Measurements from ENCODE around the gene RYR1. TPM values are rescaled to one million over a fixed set of nuclear protein-coding genes. Genes with fewer than 3 reads are reported as not detected.

Gene RYR1
- total and polyA plus RNA-seq, 2 experiments from 2014 or later, result 0.07 to 0.21 TPM

- no peaks in the 10 kb centered on the region for H3K36me3 ChIP-seq (replicated peaks; ENCODE audit: insufficient read depth, low read depth)
- no peak overlapping the region for H3K27ac ChIP-seq
- H3K4me3 ChIP-seq, result no peak overlapping the region
- no peak overlapping the region for H2AFZ ChIP-seq
- H3K9me3 ChIP-seq (ENCODE audit: low read depth), result no peaks in the 10 kb centered on the region
- no peak overlapping the region for H3K4me2 ChIP-seq
- H3K27me3 ChIP-seq, result no peaks in the 10 kb centered on the region
- 96% methylated on average over 23 of the region's 23 CpGs for WGBS (ENCODE audit: low lambda C conversion rate, missing lambda C conversion rate)
- no peak for DNase-seq (ENCODE audit: low spot score)
- H3K79me2 ChIP-seq, result no peaks in the 10 kb centered on the region
- no peaks in the 10 kb centered on the region for H3K9me2 ChIP-seq (replicated peaks; ENCODE audit: insufficient read depth)
- no peaks in the 10 kb centered on the region for H3K4me1 ChIP-seq (ENCODE audit: insufficient read depth)
- TF ChIP-seq EZH2phosphoT487 (IDR thresholded peaks at IDR 0.05; ENCODE audit: low read depth, severe bottlenecking, unreplicated experiment), result no peak
- no peak for TF ChIP-seq EZH2 (IDR thresholded peaks at IDR 0.05; ENCODE audit: borderline replicate concordance)
- no peak for TF ChIP-seq CTCF (IDR thresholded peaks at IDR 0.05; ENCODE audit: poor library complexity)
- H4K20me1 ChIP-seq (ENCODE audit: insufficient read depth, poor library complexity, severe bottlenecking), result no peaks in the 10 kb centered on the region
Measured at GRCh38 chr19:38537071-38537936, 103.8 kb downstream of the RYR1 start.

DNA sequence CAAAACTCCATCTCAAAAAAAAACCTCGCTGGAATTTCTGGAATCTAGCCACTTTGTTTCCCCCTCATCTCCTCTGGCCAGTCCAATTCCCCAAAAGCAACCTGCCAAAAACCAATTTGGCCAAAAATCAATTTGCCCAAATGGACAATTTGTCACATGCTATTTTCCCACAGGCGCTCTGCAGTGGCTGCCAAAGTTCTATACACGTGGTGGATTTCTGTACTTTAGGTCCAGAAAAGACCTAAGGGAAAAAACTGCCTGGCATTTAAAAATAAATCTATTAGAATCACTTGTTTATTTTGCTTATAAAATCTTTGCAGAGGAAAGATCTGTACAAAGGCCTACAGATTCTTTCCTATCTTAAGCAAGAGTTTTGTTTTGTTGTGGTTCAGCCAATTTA, 104.9 kb downstream of the RYR1 start:
- H3K27ac ChIP-seq, result no peak overlapping the region
- H3K79me2 ChIP-seq, result no peaks in the 10 kb centered on the region
- H3K9me3 ChIP-seq (ENCODE audit: low read depth), result no peaks in the 10 kb centered on the region
- no peak for TF ChIP-seq CTCF (IDR thresholded peaks at IDR 0.05; ENCODE audit: poor library complexity)
- no peak for TF ChIP-seq EZH2phosphoT487 (IDR thresholded peaks at IDR 0.05; ENCODE audit: low read depth, severe bottlenecking, unreplicated experiment)
- TF ChIP-seq EZH2 (IDR thresholded peaks at IDR 0.05; ENCODE audit: borderline replicate concordance), result no peak
- H3K27me3 ChIP-seq, result no peaks in the 10 kb centered on the region
- no peak overlapping the region for H3K4me3 ChIP-seq
- no peak overlapping the region for H3K4me2 ChIP-seq
- H3K4me1 ChIP-seq (ENCODE audit: insufficient read depth), result no peaks in the 10 kb centered on the region
- H4K20me1 ChIP-seq (ENCODE audit: insufficient read depth, poor library complexity, severe bottlenecking), result no peaks in the 10 kb centered on the region
- no peak for DNase-seq (ENCODE audit: low spot score)
- H3K36me3 ChIP-seq (replicated peaks; ENCODE audit: insufficient read depth, low read depth), result no peaks in the 10 kb centered on the region
- 76% methylated on average over 3 of the region's 3 CpGs for WGBS (ENCODE audit: low lambda C conversion rate, missing lambda C conversion rate)
- H3K9me2 ChIP-seq (replicated peaks; ENCODE audit: insufficient read depth), result no peaks in the 10 kb centered on the region
- H2AFZ ChIP-seq, result no peak overlapping the region

GRCh38 chr19:38538793-38539528, 105.5 kb downstream of the RYR1 start:
- Histone ChIP-seq H4K20me1 (ENCODE audit: insufficient read depth, poor library complexity, severe bottlenecking) (no peaks in the 10 kb centered on the region), H3K79me2 (no peaks in the 10 kb centered on the region), H3K9me3 (ENCODE audit: low read depth) (no peaks in the 10 kb centered on the region), H2AFZ (no peak overlapping the region), H3K4me1 (ENCODE audit: insufficient read depth) (no peaks in the 10 kb centered on the region), H3K36me3 (replicated peaks; ENCODE audit: insufficient read depth, low read depth) (no peaks in the 10 kb centered on the region), H3K4me2 (no peak overlapping the region), H3K9me2 (replicated peaks; ENCODE audit: insufficient read depth) (no peaks in the 10 kb centered on the region), H3K27ac (no peak overlapping the region), H3K27me3 (no peaks in the 10 kb centered on the region), H3K4me3 (no peak overlapping the region)
- 62% methylated on average over 6 of the region's 6 CpGs for WGBS (ENCODE audit: low lambda C conversion rate, missing lambda C conversion rate)
- DNase-seq (ENCODE audit: low spot score), result no peak
- no peak for TF ChIP-seq EZH2 (IDR thresholded peaks at IDR 0.05; ENCODE audit: borderline replicate concordance)
- TF ChIP-seq EZH2phosphoT487 (IDR thresholded peaks at IDR 0.05; ENCODE audit: low read depth, severe bottlenecking, unreplicated experiment), result no peak
- no peak for TF ChIP-seq CTCF (IDR thresholded peaks at IDR 0.05; ENCODE audit: poor library complexity)

All from hepatocyte (in vitro differentiated cells).